Tibial nerve (tissue), 3 donors: ENCODE results near the gene DUSP18.

Source experiments
- POLR2A ChIP-seq, 2 donors: fragments of 450-650 bp; IDR thresholded peaks; one replicate each; pipeline ENCODE4 v1.6.1; 2017; ENCODE audit warnings: antibody characterized with exemption in 2 of 2, mild to moderate bottlenecking in 2 of 2, moderate library complexity in 2 of 2
- TF ChIP-seq, protein P1 (sequence below), 5 experiments: fragments of 200-600 bp in 3 of 5; fragments of 450-650 bp in 2 of 5; sonication (generic) in 3 of 5; IDR thresholded peaks; one replicate each; pipeline ENCODE4 v1.5.1; 2016 to 2019; ENCODE audit warnings: antibody characterized with exemption in 5 of 5, mild to moderate bottlenecking in 3 of 5, moderate library complexity in 2 of 5

DNA sequence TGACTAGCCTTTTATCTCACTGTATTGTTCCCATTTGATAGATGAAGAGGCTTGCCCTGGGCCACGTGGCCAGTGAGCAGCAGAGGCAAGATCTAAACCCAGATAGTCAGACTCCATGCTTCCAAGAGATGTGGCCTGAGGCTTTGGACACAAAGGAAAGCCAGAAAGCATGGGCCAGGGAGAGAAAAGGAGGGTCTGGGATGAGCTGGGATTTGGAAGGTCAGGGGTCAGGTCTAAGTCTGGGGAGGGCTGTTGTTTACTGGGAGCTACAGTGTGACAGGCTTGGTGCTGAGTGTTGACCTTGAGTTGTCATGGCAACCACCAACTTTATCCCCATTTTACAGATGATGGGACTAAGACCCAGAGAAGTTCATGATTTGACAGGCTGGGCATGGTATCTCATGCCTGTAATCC, 30.0 kb downstream of the DUSP18 start:
- TF ChIP-seq, protein P1, sequence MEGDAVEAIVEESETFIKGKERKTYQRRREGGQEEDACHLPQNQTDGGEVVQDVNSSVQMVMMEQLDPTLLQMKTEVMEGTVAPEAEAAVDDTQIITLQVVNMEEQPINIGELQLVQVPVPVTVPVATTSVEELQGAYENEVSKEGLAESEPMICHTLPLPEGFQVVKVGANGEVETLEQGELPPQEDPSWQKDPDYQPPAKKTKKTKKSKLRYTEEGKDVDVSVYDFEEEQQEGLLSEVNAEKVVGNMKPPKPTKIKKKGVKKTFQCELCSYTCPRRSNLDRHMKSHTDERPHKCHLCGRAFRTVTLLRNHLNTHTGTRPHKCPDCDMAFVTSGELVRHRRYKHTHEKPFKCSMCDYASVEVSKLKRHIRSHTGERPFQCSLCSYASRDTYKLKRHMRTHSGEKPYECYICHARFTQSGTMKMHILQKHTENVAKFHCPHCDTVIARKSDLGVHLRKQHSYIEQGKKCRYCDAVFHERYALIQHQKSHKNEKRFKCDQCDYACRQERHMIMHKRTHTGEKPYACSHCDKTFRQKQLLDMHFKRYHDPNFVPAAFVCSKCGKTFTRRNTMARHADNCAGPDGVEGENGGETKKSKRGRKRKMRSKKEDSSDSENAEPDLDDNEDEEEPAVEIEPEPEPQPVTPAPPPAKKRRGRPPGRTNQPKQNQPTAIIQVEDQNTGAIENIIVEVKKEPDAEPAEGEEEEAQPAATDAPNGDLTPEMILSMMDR (IDR thresholded peaks at IDR 0.05): no peak
- TF ChIP-seq POLR2A (IDR thresholded peaks at IDR 0.05): no peak
